Keratinocyte (primary cell): Measurements from ENCODE around the gene TSPAN4. TPM values are rescaled to one million over a fixed set of nuclear protein-coding genes. Genes with fewer than 3 reads are reported as not detected.

Experiments
- DNase-seq: peaks from one replicate; pipeline ENCODE4 v3.0.0-alpha.2; 2011; ENCODE audit warnings: low read depth, missing footprints, low spot score
- FAIRE-seq: peaks from 2 replicates; lab custom pipeline; 2011; peaks lifted over from hg19 to GRCh38; lab: Jason Lieb, UNC
- H2AFZ ChIP-seq: 2 replicates; pipeline ENCODE4 v1.6.0; 2012; ENCODE audit warnings: low read length, control low read depth, inconsistent platforms; ENCODE audit not compliant: control insufficient read depth
- H3K27ac ChIP-seq: 2 replicates; pipeline ENCODE4 v1.5.1; 2011; ENCODE audit warnings: low read length; ENCODE audit not compliant: control insufficient read depth, insufficient read depth
- H3K27me3 ChIP-seq: 3 replicates; pipeline ENCODE4 v1.6.0; 2011; ENCODE audit warnings: low read length; ENCODE audit not compliant: control insufficient read depth, insufficient read depth; ENCODE audit errors: extremely low read depth
- H3K36me3 ChIP-seq, 2 experiments: 2 replicates in 1 of 2; 3 replicates in 1 of 2; pipeline ENCODE4 v1.5.1; 2011; ENCODE audit warnings: low read length in 2 of 2, mild to moderate bottlenecking in 1 of 2; ENCODE audit not compliant: control insufficient read depth in 2 of 2, insufficient read depth in 2 of 2; ENCODE audit errors: extremely low read depth in 1 of 2
- H3K4me1 ChIP-seq: 3 replicates; pipeline ENCODE4 v1.5.1; 2011; ENCODE audit warnings: low read length; ENCODE audit not compliant: control insufficient read depth, insufficient read depth; ENCODE audit errors: extremely low read depth
- H3K4me2 ChIP-seq: 3 replicates; pipeline ENCODE4 v1.6.0; 2011; ENCODE audit warnings: low read depth, low read length; ENCODE audit not compliant: control insufficient read depth, insufficient read depth; ENCODE audit errors: extremely low read depth
- H3K4me3 ChIP-seq, 3 experiments: fragments of 200-600 bp in 1 of 3; sonication (generic) in 1 of 3; 2 replicates in 2 of 3; 3 replicates in 1 of 3; pipeline ENCODE4 v1.5.1; 2011 to 2016; ENCODE audit warnings: low read length in 3 of 3, mild to moderate bottlenecking in 3 of 3, control low read depth in 2 of 3, inconsistent platforms in 1 of 3, low read depth in 1 of 3, mixed read lengths in 1 of 3, mixed run types in 1 of 3, moderate library complexity in 1 of 3; ENCODE audit not compliant: control insufficient read depth in 2 of 3, insufficient read depth in 2 of 3; ENCODE audit errors: extremely low read depth in 1 of 3
- H3K79me2 ChIP-seq: 2 replicates; pipeline ENCODE4 v1.6.0; 2012; ENCODE audit warnings: low read length; ENCODE audit not compliant: control insufficient read depth, insufficient read depth
- H3K9ac ChIP-seq: 3 replicates; pipeline ENCODE4 v1.6.0; 2011; ENCODE audit warnings: low read length; ENCODE audit not compliant: control insufficient read depth, insufficient read depth; ENCODE audit errors: extremely low read depth
- H3K9me1 ChIP-seq: 3 replicates; pipeline ENCODE4 v1.6.0; 2011; ENCODE audit warnings: low read length; ENCODE audit not compliant: control insufficient read depth, insufficient read depth; ENCODE audit errors: extremely low read depth
- H3K9me3 ChIP-seq: 2 replicates; pipeline ENCODE4 v1.5.1; 2012; ENCODE audit warnings: low read depth, low read length; ENCODE audit not compliant: control insufficient read depth
- H4K20me1 ChIP-seq: 3 replicates; pipeline ENCODE4 v1.6.0; 2011; ENCODE audit warnings: low read length; ENCODE audit not compliant: control insufficient read depth, insufficient read depth; ENCODE audit errors: extremely low read depth
- CTCF ChIP-seq, 3 experiments: IDR thresholded peaks in 1 of 3; conservative IDR thresholded peaks in 1 of 3; optimal IDR thresholded peaks in 1 of 3; 2 replicates in 2 of 3; 3 replicates in 1 of 3; pipeline versions ENCODE3 to v1.5.1; 2011; ENCODE audit warnings: low read length in 3 of 3, mild to moderate bottlenecking in 3 of 3, moderate library complexity in 2 of 3, control low read depth in 1 of 3, inconsistent platforms in 1 of 3; ENCODE audit not compliant: insufficient read depth in 2 of 3; ENCODE audit errors: extremely low read depth in 1 of 3
- EZH2 ChIP-seq: IDR thresholded peaks from one replicate; pipeline ENCODE4 v1.6.1; 2012; ENCODE audit warnings: inconsistent platforms, mild to moderate bottlenecking, low read length, moderate library complexity
- dilution Hi-C: fragments of 300-500 bp; cut with MboI; formaldehyde crosslinking; loops from one replicate; pipeline ENCODE4 v1.7.0; 2020; ENCODE audit warnings: low sequenced_read_pairs; ENCODE audit not compliant: extremely low pct_ligation_motif_present
- polyA plus RNA-seq, 5 experiments: library from polyadenylated mRNA; depleted of rRNA in 3 of 5; stranded (reverse) in 3 of 5; stranded (forward) in 1 of 5; unstranded in 1 of 5; fragments of >200 nt; gene quantifications; 1 replicate in 1 of 5; 2 replicates in 3 of 5; 3 replicates in 1 of 5; pipeline versions ENCODE4 v1.2.1 to v1.2.3, GENCODE V29; 2011 to 2012; ENCODE audit warnings: missing spikeins in 2 of 5, low read depth in 1 of 5, low replicate concordance in 1 of 5

Gene TSPAN4
- polyA plus RNA-seq, 1 donor (not counting 4 experiments of a cell fraction or from before 2014, with no cell fraction given), result 42.1 TPM

DNA sequence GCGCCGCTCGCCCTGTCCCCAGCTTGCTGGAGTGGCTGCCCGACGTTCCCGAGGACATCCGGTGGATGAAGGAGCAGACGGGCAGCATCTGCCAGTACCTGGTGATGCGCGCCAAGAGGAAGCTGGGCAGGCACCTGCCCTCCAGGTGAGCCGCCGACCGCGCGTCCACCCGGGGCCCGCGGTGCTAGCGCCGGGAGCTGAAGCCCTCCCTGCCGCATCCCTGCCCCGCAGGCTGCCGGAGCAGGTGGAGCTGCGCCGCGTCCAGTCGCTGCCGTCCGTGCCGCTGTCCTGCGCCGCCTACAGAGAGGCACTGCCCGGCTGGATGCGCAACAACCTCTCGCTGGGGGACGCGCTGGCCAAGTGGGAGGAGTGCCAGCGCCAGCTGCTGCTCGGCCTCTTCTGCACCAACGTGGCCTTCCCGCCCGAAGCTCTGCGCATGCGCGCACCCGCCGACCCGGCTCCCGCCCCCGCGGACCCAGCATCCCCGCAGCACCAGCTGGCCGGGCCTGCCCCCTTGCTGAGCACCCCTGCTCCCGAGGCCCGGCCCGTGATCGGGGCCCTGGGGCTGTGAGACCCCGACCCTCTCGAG, 18.3 kb upstream of the TSPAN4 start:
- dilution Hi-C loops, result no loop called here
- no peak for DNase-seq
- H3K9me1 ChIP-seq, result peaks cover 7% of the 10 kb centered on the region
- no peak overlapping the region for H3K4me2 ChIP-seq
- peaks cover 0 to 8% of the 10 kb centered on the region in 2 experiments for H3K36me3 ChIP-seq
- no peak overlapping the region for H3K27ac ChIP-seq
- H3K79me2 ChIP-seq, result peaks cover 6% of the 10 kb centered on the region
- peaks cover 24% of the 10 kb centered on the region for H3K4me1 ChIP-seq
- no peak overlapping the region for H3K4me3 ChIP-seq
- no peak overlapping the region for H2AFZ ChIP-seq
- H3K9me3 ChIP-seq, result no peaks in the 10 kb centered on the region
- TF ChIP-seq CTCF (optimal IDR thresholded peaks at IDR 0.05 in 1 of 3, IDR thresholded peaks at IDR 0.05 in 1 of 3, conservative IDR thresholded peaks at IDR 0.05 in 1 of 3; ENCODE audit: extremely low read depth in 1 of 3, insufficient read depth in 2 of 3, low read length in 3 of 3), result no peak
- no peak for TF ChIP-seq EZH2
- peaks cover 32% of the 10 kb centered on the region for H3K27me3 ChIP-seq
- H3K9ac ChIP-seq, result no peak overlapping the region
- no peaks in the 10 kb centered on the region for H4K20me1 ChIP-seq
- no peak for FAIRE-seq

DNA sequence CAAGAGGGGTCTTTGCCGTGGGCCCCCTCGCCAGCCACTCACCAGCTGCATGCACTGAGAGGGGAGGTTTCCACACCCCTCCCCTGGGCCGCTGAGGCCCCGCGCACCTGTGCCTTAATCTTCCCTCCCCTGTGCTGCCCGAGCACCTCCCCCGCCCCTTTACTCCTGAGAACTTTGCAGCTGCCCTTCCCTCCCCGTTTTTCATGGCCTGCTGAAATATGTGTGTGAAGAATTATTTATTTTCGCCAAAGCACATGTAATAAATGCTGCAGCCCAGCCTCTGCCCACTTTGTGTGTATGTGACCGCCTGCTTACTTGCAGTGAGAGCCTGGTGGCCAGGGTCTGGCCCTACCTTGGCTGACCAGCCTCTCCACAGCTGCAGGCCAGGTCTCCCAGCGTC, 17.7 kb upstream of the TSPAN4 start:
- no peak overlapping the region for H3K4me2 ChIP-seq
- H3K79me2 ChIP-seq, result peaks cover 6% of the 10 kb centered on the region
- peaks cover 37% of the 10 kb centered on the region for H3K27me3 ChIP-seq
- FAIRE-seq (no peak), DNase-seq (no peak)
- H3K27ac ChIP-seq, result no peak overlapping the region
- peaks cover 29% of the 10 kb centered on the region for H3K4me1 ChIP-seq
- TF ChIP-seq EZH2 (no peak), CTCF (optimal IDR thresholded peaks at IDR 0.05 in 1 of 3, IDR thresholded peaks at IDR 0.05 in 1 of 3, conservative IDR thresholded peaks at IDR 0.05 in 1 of 3; ENCODE audit: extremely low read depth in 1 of 3, insufficient read depth in 2 of 3, low read length in 3 of 3) (no peak)
- no peak overlapping the region for H2AFZ ChIP-seq
- H3K9me1 ChIP-seq, result peaks cover 7% of the 10 kb centered on the region
- no peaks in the 10 kb centered on the region for H3K9me3 ChIP-seq
- H3K36me3 ChIP-seq, result peaks cover 0 to 8% of the 10 kb centered on the region in 2 experiments
- no peak overlapping the region for H3K4me3 ChIP-seq
- H4K20me1 ChIP-seq, result no peaks in the 10 kb centered on the region
- no peak overlapping the region for H3K9ac ChIP-seq
- dilution Hi-C loops, result no loop called here
